Uterus (tissue), 2 donors: ENCODE data around the gene PODNL1.

Experiments
- CTCF ChIP-seq, 4 experiments: fragments of 200-600 bp in 2 of 4; fragments of 450-650 bp in 2 of 4; sonication (generic) in 2 of 4; IDR thresholded peaks; one replicate each; pipeline ENCODE4 v1.5.1; 2016 to 2019; ENCODE audit warnings: antibody characterized with exemption in 4 of 4, mild to moderate bottlenecking in 2 of 4, moderate library complexity in 1 of 4
- POLR2A ChIP-seq, 2 donors: fragments of 450-650 bp; IDR thresholded peaks; one replicate each; pipeline ENCODE4 v1.6.1; 2016; ENCODE audit warnings: antibody characterized with exemption in 2 of 2, mild to moderate bottlenecking in 1 of 2, moderate library complexity in 1 of 2

- no peak for TF ChIP-seq CTCF (IDR thresholded peaks at IDR 0.05)
- no peak for TF ChIP-seq POLR2A (IDR thresholded peaks at IDR 0.05)
Observed at GRCh38 chr19:13923194-13923987, 14.8 kb downstream of the PODNL1 start.
